Renal pelvis (tissue), 4 donors: Measurements from ENCODE around the gene SPTBN1. TPM values are rescaled to one million over a fixed set of nuclear protein-coding genes. Genes with fewer than 3 reads are reported as not detected.

ENCODE experiments used
- DNase-seq: peaks from one replicate; pipeline ENCODE4 v3.0.0-alpha.2; 2013
- polyA plus RNA-seq, 3 donors: library from polyadenylated mRNA; unstranded; fragments of 120-200 nt; gene quantifications; one replicate each; pipeline ENCODE4 v1.2.1, GENCODE V29; 2013; ENCODE audit not compliant: insufficient read length in 3 of 3

The SPTBN1 gene
- polyA plus RNA-seq, 3 donors: 230 to 261 (median 254) TPM

GRCh38 chr2:54649191-54649590, 193.1 kb downstream of the SPTBN1 start:
- DNase-seq: no peak

DNA sequence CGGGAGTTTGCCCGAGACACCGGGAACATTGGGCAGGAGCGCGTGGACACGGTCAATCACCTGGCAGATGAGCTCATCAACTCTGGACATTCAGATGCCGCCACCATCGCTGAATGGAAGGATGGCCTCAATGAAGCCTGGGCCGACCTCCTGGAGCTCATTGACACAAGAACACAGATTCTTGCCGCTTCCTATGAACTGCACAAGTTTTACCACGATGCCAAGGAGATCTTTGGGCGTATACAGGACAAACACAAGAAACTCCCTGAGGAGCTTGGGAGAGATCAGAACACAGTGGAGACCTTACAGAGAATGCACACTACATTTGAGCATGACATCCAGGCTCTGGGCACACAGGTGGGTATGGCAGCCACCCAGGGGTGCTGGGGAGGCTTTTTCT, 193.5 kb downstream of the SPTBN1 start:
- no peak for DNase-seq

DNA sequence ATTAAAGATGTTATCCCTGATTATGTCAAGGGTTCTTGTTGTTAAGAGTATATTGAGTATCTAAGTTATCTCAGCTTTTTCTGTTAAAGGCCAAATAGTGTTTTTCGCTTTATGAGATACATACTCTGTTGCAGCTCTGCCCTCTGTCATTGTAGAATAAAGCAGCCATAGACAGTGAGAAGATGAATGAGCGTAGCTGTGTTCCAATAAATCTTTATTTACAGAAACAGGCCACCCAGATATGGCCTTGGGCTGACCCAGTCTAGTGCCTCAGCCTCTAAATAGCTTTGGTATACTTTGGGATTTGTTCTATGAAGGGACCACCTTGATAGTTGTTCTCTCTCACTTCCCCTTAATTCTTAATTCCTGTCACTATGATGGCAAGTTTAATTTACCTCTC, 194.5 kb downstream of the SPTBN1 start:
- DNase-seq: no peak

GRCh38 chr2:54651291-54651690, 195.2 kb downstream of the SPTBN1 start:
- DNase-seq: no peak

DNA sequence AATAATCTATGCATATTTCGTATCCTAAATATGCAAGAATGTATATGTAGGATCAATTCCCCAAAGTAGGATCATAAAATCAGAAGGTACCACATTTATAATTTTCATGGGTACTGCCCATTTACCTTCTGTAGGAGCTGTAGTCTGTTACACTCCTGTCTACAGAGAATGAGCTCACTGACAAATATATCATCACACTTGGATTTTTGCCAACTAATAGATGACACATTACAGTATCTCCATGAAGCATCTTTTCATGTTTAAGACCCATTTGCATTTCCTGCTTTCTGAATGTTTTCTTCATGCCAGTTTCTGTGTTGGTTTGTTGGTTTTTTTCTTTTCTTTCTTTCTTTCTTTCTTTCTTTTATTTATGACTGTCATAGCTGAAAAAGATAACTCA, 196.4 kb downstream of the SPTBN1 start:
- DNase-seq: no peak

- DNase-seq: no peak
Observed at GRCh38 chr2:54653572-54654204, 197.6 kb downstream of the SPTBN1 start.

DNA sequence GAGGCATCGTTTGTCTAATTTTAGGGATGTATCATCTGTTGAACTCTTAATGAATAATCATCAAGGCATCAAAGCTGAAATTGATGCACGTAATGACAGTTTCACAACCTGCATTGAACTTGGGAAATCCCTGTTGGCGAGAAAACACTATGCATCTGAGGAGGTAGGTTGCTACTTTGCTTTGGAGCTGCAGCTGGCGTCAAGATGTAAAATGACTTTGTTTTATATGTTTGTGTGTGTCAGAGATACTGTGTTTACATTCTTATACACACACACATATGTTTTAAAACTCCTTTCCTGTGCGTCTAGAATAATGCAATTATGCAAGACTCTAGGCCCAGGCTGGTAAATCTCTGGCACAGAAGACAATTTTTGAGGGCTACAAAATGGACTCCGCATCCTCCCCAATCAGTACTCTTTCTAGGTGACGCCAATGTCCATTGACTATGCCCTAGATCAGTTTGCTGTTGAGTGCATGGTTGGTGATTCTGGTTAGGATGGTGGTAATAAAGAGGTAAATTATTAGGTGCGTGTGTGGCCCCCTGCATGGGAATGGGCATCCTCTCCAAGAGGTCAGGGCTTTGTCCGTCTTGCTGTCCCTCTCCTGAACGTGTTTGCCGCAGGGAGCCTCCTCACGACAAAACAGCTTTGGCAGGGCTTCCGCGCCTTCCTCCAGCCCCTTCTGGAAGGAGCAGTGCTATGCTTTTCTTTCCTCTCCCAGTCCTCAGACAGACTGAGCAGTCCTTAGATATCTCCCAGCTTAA, 199.1 kb downstream of the SPTBN1 start:
- DNase-seq: no peak

DNA sequence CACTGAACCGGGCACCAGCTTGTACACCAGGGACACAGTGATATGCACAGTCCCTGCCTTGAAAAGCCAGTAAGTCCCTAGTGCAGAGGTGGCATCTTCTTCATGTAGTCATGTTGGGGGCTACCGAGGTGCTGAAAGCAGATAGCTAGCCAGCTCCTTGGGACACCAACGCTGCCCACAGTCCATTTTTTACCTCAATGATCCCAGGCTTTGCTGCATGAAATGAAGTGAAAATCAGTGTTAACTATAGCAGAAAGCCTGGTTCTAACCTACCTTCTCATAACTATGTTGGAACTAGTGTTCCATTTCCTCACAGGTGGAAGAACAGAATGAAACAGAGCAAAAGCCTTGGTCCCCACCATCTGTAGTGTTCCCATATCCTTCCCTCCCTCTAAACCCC, 200.7 kb downstream of the SPTBN1 start:
- DNase-seq: no peak

DNA sequence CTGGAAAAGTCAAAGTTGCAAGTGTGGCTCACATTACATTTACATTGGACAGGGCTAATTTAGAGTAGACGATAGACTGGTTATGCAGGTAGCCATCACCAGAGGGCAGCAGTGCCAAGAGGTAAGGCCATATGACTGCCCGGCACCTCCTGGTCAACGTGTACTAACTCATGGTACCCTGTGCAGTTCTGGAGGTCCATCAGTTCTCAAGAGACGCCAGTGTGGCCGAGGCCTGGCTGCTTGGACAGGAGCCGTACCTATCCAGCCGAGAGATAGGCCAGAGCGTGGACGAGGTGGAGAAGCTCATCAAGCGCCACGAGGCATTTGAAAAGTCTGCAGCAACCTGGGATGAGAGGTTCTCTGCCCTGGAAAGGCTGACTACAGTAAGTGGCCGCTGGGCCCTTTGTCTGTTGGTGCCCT, 201.5 kb downstream of the SPTBN1 start:
- no peak for DNase-seq

DNA sequence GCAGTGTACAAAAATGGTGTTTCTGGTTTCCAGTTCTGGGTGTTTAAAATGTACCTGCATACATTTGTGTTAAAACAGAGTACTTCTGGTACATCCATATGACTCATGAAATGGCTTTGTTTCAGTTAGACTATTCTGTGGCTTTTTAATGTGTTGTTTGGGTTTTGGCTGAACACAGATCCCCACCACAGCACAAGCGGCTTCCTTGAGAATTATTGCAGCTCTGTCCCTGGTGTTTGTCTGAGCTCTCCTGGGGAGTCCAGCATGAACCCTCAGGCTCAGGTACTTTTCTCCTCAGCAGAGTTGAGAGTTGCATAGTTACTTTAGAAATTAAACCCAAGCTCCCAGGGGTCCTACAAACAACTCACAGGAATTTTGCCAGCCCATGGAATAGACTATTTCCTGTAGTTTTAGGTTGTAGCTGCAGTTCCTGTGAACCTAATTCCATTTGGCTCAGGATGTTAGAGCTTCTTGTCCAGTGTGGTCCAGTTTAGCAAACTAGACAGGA, 202.5 kb downstream of the SPTBN1 start:
- no peak for DNase-seq

DNA sequence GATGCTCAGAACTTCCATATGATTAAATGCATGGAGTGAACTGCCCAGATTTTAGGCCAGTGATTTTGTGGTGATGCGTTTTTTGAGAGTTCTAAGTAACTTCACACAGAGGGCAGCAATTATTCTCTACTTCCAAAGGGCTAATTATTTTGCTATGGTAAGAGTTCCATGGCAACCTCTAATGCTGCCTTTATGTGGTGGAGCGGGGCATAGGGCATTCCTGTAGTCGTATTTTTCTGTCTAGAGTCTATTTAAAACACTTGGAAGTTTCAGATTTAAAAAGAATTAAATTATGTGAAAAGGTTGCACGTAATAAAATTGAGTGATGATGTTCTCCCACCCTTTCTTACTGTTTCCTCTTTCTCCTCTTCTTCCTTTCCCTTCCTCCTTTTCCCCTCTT, 203.4 kb downstream of the SPTBN1 start:
- no peak for DNase-seq

DNA sequence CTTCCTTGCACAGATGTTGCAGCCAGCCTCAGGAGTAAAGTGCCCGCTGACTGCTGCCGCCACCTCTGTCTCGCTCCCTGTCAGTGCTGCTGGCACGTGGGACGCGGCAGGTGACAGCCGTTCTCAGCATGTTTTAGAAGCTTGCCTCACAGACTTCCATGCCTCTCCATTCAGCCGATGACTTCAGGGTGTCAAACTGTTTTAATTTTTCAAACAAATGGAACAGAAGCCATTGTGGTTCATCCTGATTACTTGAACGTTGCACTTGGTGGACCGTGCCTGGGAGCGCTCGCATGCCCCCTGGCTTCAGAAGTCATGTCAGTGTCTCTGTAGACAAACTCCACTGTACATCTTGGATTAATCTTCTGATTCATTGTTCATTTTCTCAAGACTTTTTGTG, 204.6 kb downstream of the SPTBN1 start:
- no peak for DNase-seq

- DNase-seq: no peak
Observed at GRCh38 chr2:54663424-54664030, 207.4 kb downstream of the SPTBN1 start.

GRCh38 chr2:54664238-54664786, 208.2 kb downstream of the SPTBN1 start:
- no peak for DNase-seq

- DNase-seq: no peak
Observed at GRCh38 chr2:54665436-54665856, 209.3 kb downstream of the SPTBN1 start.

GRCh38 chr2:54666131-54666633, 210.1 kb downstream of the SPTBN1 start:
- no peak for DNase-seq

DNA sequence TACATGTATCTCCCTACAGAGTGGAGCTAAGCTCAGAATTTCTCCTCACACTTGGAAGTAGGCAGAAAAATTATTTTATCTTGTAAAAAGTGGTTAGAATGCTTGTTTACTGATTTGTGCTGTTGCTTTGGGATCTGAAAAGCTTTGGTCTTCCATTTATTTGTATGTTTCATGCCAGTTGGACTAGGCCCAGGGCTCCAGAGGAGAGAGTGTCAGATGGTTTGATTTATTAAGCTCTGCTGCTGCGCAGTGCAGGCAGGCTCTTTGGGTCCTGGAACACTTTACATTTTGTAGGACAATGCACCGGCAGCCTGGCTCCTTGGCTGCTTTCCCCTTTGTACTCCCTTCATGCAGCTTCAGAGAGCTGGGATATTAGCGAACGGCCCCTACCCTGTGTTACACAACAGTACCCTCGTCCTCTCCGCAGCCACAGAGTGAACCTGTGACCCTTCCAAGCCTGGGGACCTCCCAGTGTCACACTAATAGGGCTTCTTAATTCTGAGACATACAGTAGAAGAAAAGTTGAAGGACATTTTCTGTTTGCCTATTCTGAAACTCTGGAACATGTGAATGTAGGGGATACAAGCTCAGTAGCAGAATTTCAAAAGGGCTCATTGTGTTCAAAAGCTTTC, 210.6 kb downstream of the SPTBN1 start:
- DNase-seq: peak; percentile 52

DNA sequence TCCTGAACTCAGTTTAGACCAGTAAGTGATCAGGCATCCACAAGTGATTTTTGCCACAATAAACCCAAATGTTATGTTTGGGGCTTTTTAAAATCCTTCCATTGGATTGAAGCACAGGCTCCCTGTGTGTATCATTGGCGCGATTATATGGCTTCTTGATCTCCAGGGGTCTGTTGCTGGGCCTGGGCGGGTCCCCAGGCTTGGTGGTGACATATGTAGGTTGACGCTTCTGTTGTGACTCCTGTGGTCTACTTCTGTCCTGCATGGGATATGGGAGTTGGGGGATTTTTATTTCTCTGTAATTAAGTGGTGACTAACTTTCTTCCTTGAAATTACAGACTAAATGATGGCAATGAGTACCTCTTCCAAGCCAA, 211.1 kb downstream of the SPTBN1 start:
- no peak for DNase-seq

- DNase-seq: no peak
Observed at GRCh38 chr2:54667726-54668650, 211.9 kb downstream of the SPTBN1 start.

DNA sequence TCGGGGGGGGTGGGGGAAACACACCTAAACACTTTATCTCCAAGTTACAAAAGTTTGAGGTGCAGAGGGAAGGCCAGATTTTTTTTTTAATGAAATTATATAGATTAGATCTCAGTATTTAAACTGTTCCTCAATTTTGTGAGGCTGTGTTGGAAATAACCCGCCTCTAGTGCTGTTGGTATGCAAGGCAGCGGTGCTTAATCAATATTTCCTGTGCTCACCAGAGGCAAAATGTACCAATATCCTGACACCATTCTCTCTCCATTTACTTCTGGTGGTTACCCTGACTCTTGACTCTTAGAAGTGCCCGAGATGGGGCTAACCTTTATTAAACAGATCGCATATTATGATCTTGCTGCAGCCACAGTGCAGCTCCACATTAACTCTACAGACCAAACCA, 212.6 kb downstream of the SPTBN1 start:
- DNase-seq: no peak
